Middle frontal gyrus (tissue), 1 donor: Measurements from ENCODE around the gene SF3A2.

ENCODE experiments used
- DNase-seq: peaks from one replicate; pipeline ENCODE4 v3.0.0-alpha.2; 2015; ENCODE audit warnings: low spot score; ENCODE audit errors: extremely low spot score

Gene SF3A2

DNA sequence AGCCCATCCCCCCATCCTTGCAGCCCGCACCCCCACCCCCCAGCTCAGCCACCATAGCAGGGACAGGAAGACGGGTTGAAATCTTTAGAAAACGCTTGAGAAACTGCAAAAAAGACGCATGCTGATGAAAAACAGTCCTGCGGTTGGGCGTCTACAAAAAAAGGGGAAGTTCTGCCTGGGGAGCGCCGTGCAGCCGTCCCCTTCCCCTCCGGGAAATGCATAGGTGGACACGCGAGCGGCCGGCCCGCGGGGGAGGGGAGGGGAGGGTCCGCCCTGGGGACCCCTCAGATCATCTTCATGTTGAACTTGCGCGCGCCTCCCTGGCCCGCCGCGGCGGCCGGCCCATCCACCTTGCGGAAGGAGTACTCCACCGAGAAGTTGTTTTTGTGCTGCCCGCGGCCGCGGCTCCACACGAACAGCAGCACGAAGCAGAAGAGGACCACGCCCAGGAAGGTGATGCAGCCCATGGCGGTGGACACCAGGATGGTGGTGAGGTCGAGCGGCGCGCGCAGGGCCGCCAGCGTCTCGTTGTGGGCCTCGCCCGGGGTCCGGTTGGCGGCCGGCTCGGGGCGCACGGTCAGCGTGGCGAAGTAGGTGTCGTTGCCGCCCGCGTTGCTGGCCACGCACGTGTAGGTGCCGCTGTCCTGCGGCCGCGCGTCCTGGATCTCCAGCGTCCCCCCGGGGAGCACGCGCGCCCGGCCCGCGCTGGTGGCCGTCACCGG, 53.3 kb downstream of the SF3A2 start:
- DNase-seq, result no peak

DNA sequence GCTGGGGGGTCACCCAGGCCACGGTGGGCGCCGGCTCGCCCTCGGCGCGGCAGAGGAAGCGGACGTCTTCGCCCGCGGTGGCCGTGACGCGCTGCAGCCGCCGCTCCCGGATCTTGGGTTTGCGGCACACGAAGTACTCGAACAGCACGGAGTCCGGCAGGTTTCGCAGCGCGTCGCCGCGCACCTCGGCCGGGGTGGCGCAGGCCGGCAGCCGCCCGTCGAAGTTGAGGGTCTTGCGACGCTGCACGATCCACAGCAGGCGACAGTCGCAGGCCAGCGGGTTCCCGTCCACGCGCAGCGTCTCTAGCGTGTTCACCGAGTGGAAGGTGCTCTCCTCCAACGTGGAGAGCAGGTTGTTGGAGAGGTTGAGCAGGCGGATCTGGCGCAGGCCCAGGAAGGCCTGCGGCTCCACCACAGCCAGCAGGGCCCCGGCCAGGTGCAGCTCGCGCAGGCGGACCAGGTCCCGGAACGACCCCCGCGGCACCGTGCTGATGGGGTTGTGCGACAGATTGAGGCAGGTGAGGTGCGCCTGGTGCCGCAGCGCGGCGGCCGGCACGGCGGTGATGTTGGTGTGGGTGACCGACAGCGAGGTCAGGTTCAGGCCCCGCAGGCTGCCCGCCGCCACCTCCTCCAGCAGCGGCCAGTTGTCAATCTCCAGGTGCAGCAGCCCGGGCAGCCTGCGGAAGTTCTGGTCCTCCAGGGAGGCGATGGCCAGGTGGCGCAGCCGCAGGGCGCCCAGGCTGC, 54.0 kb downstream of the SF3A2 start:
- no peak for DNase-seq

DNA sequence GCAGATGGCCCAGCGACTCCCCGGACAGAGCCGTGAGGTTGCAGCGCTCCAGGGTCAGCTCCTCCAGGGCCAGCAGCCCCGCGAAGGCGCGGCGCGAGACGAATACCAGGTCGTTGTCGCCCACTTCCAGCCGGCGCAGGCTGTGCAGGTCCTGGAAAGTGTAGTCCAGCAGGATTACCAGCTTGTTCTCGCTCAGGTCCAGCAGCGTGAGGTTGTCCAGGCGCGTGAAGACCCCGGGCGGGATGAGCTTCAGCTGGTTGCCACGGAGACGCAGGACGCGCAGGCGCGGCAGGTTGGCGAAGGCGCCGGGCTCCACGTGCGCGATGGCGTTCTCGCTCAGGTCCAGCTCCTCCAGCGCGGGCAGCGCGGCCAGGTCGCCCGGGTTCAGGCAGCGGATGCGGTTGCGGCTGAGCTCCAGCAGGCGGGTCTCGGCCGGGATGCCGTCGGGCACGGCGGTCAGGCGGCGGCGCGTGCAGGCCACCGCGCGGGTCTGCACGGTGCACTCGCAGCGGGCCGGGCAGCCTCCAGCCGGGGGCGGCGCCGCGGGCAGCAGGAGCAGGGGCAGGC, 54.6 kb downstream of the SF3A2 start:
- no peak for DNase-seq

DNA sequence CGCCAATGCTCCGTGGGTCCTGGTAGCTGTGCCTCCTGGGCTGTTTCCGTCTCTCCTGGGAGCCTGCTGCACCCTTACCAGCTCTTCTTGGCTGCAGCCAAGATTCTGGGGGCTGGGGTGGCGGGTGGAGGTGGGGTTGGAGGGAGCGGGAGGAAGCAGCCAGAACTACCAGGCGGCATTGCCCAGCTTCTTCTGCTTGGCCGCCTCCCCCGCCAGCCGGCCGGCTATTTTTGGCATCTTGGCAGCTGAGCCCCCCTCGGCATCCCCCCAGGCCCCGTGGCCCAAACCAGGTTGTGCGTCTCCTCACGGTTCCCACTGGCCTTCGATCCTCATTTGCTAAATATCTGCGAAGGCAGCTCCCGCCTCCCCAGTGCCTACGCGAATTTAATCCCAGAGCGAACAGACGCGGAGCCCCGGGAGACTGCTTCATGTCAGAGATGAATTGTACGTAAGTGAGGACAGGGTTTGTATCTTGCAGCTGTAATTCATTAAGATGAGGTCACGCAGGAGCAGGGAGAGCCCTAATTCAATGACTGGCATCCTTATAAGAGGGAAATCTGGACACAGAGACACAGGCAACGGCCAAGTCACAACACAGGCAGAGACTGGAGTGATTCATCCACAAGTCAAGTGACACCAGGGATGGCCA, 58.2 kb downstream of the SF3A2 start:
- DNase-seq, result no peak

DNA sequence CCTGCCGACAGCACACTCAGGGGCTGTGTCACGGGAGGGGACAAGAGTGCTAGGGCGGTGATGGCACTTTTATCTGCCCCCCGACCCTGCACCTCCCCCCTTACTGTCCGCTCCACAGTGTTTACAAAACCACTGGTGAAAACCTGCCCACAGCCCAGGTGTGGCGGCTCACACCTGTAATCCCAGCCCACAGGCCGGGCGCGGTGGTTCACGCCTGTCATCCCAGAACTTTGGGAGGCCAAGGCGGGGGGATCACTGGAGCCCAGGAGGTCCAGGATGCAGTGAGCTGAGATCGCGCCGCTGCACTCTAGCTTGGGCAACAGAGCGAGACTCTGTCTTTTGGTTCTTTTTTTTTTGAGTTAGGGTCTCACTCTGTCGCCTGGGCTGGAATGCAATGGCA, 59.5 kb downstream of the SF3A2 start:
- DNase-seq, result no peak
